B cell (primary cell): Measurements from ENCODE around the gene ARNT2. TPM values are rescaled to one million over a fixed set of nuclear protein-coding genes. Genes with fewer than 3 reads are reported as not detected.

Experiments used
- ATAC-seq: fragments of 200-7000 bp; cut with Tn5 transposase; one replicate; pipeline ENCODE4 v1.10.0; 2021; ENCODE audit warnings: low read depth, mild to moderate bottlenecking, moderate number of reproducible peaks, moderate library complexity
- CTCF ChIA-PET: fragments of 350-600 bp; sonication (Branson Sonifier 250); formaldehyde crosslinking; loops from one replicate; lab custom pipeline; 2021; ENCODE audit warnings: antibody characterized with exemption, inconsistent platforms; lab: Charles Lee
- POLR2A ChIA-PET: fragments of 350-600 bp; sonication (Branson Sonifier 250); formaldehyde crosslinking; loops from one replicate; lab custom pipeline; 2021; ENCODE audit warnings: antibody characterized with exemption; lab: Charles Lee
- DNase-seq: peaks from one replicate; pipeline ENCODE4 v3.0.0; 2013
- H2AFZ ChIP-seq: 2 replicates; pipeline ENCODE4 v1.6.1; 2012; ENCODE audit warnings: mild to moderate bottlenecking, low read depth, low read length; ENCODE audit not compliant: insufficient read depth, poor library complexity, severe bottlenecking
- H3K27ac ChIP-seq, 2 donors: 1 replicate in 1 of 2; 2 replicates in 1 of 2; pipeline ENCODE4 v1.5.1; 2012 to 2013; ENCODE audit warnings: low read length in 2 of 2, mild to moderate bottlenecking in 2 of 2, moderate library complexity in 1 of 2
- H3K27me3 ChIP-seq, 4 experiments: fragments of 200-600 bp in 1 of 4; sonication (generic) in 1 of 4; replicated peaks in 1 of 4; 1 replicate in 2 of 4; 2 replicates in 2 of 4; pipeline versions ENCODE4 v1.6.1 to v1.7.0; 2013 to 2016; ENCODE audit warnings: low read length in 3 of 4, mild to moderate bottlenecking in 2 of 4, mixed read lengths in 1 of 4, moderate library complexity in 1 of 4; ENCODE audit not compliant: insufficient read depth in 4 of 4, control insufficient read depth in 3 of 4; ENCODE audit errors: control extremely low read depth in 1 of 4
- H3K36me3 ChIP-seq, 2 experiments: replicated peaks in 1 of 2; 1 replicate in 1 of 2; 2 replicates in 1 of 2; pipeline versions ENCODE4 v1.6.1 to v1.7.1; 2013; ENCODE audit warnings: low read length in 1 of 2; ENCODE audit not compliant: insufficient read depth in 2 of 2, control insufficient read depth in 1 of 2; ENCODE audit errors: control extremely low read depth in 1 of 2, extremely low read depth in 1 of 2
- H3K4me1 ChIP-seq, 2 donors: fragments of 200-600 bp in 1 of 2; sonication (generic) in 1 of 2; 1 replicate in 1 of 2; 2 replicates in 1 of 2; pipeline versions ENCODE4 v1.5.1 to v1.6.1; 2013 to 2017; ENCODE audit warnings: low read length in 2 of 2; ENCODE audit not compliant: control insufficient read depth in 2 of 2, insufficient read depth in 2 of 2
- H3K4me2 ChIP-seq: replicated peaks from 2 replicates; pipeline ENCODE3; 2012; ENCODE audit warnings: mild to moderate bottlenecking, low read depth, low read length; ENCODE audit not compliant: poor library complexity, severe bottlenecking
- H3K4me3 ChIP-seq, 5 experiments: fragments of 200-600 bp in 1 of 5; sonication (generic) in 1 of 5; 1 replicate in 3 of 5; 2 replicates in 2 of 5; pipeline versions ENCODE4 v1.5.1 to v1.7.0; 2011 to 2016; ENCODE audit warnings: low read length in 4 of 5, mild to moderate bottlenecking in 4 of 5, low read depth in 2 of 5, control low read depth in 1 of 5, moderate library complexity in 1 of 5; ENCODE audit not compliant: insufficient read depth in 1 of 5; ENCODE audit errors: control extremely low read depth in 1 of 5, extremely low read depth in 1 of 5
- H3K79me2 ChIP-seq: fragments of 200-600 bp; sonication (generic); one replicate; pipeline ENCODE4 v1.6.0; 2016; ENCODE audit warnings: low read length; ENCODE audit not compliant: control insufficient read depth, insufficient read depth
- H3K9ac ChIP-seq: fragments of 200-600 bp; sonication (generic); 2 replicates; pipeline ENCODE4 v1.6.1; 2017; ENCODE audit warnings: mild to moderate bottlenecking, low read length, moderate library complexity
- H3K9me3 ChIP-seq, 3 donors: one replicate each; pipeline versions ENCODE4 v1.6.1 to v1.7.1; 2013; ENCODE audit warnings: low read length in 2 of 3; ENCODE audit not compliant: control insufficient read depth in 2 of 3, insufficient read depth in 1 of 3; ENCODE audit errors: control extremely low read depth in 1 of 3
- H4K20me1 ChIP-seq: 2 replicates; pipeline ENCODE4 v1.6.0; 2012; ENCODE audit warnings: mild to moderate bottlenecking, low read length; ENCODE audit not compliant: insufficient read depth, control insufficient read depth, poor library complexity, severe bottlenecking
- H3K27ac Mint-ChIP-seq: one replicate; pipeline ENCODE4 v1.8.0; 2021; ENCODE audit warnings: mixed read lengths
- H3K27me3 Mint-ChIP-seq: one replicate; pipeline ENCODE4 v1.8.0; 2021; ENCODE audit warnings: mixed read lengths
- H3K4me1 Mint-ChIP-seq: one replicate; pipeline ENCODE4 v1.8.0; 2021; ENCODE audit warnings: mixed read lengths
- H3K4me3 Mint-ChIP-seq: one replicate; pipeline ENCODE4 v1.8.0; 2021; ENCODE audit warnings: mixed read lengths
- H3K9me3 Mint-ChIP-seq: one replicate; pipeline ENCODE4 v1.8.0; 2022; ENCODE audit warnings: mixed read lengths; ENCODE audit not compliant: insufficient read depth
- EZH2 ChIP-seq: IDR thresholded peaks from 2 replicates; pipeline ENCODE4 v1.6.1; 2012; ENCODE audit warnings: borderline replicate concordance, low read depth, mild to moderate bottlenecking, moderate library complexity, low read length; ENCODE audit not compliant: insufficient read depth, poor library complexity, severe bottlenecking
- WGBS: methylation state at CpG from one replicate; pipeline ENCODE4 v1.1.5; 2013; ENCODE audit warnings: missing lambda C conversion rate; ENCODE audit not compliant: insufficient coverage; 5-methylcytosine and 5-hydroxymethylcytosine counted together
- intact Hi-C: fragments of 100-400 bp; cut with micrococcal nuclease; formaldehyde crosslinking; loops from one replicate; pipeline ENCODE4 v1.10.0; 2022
- polyA plus RNA-seq: library from polyadenylated mRNA; depleted of rRNA; stranded (reverse); fragments of >200 nt; gene quantifications from 2 replicates; pipeline ENCODE4 v1.2.3, GENCODE V29; 2012
- total RNA-seq, 2 donors: library from RNA; stranded (reverse); fragments of 120-200 nt in 1 of 2; gene quantifications; 1 replicate in 1 of 2; 2 replicates in 1 of 2; pipeline versions ENCODE4 v1.2.3 to v1.2.4, GENCODE V29; 2013 to 2022
- TF ChIP-seq, protein P1 (sequence below): fragments of 200-600 bp; IDR thresholded peaks from one replicate; pipeline ENCODE4 v1.8.0; 2022; ENCODE audit warnings: antibody characterized with exemption, mild to moderate bottlenecking

The ARNT2 gene
- total and polyA plus RNA-seq, 2 donors (not counting 1 experiment from before 2014, with no cell fraction given), result not detected

GRCh38 chr15:80457896-80458295 lies 53.7 kb downstream of the ARNT2 start:
- DNase-seq (no peak), ATAC-seq (no peak)
- Histone ChIP-seq H4K20me1 (no peaks in the 10 kb centered on the region), H2AFZ (no peak overlapping the region), H3K27ac (no peak overlapping the region), H3K36me3 (no peaks in the 10 kb centered on the region), H3K9ac (no peak overlapping the region), H3K4me1 (peaks cover 0 to 4% of the 10 kb centered on the region in 2 donors), H3K9me3 (no peaks in the 10 kb centered on the region), H3K4me3 (no peak overlapping the region), H3K27me3 (peaks cover 0 to 8% (median 4%) of the 10 kb centered on the region in 4 experiments), H3K4me2 (no peak overlapping the region), H3K79me2 (no peaks in the 10 kb centered on the region)
- Mint-ChIP-seq H3K27me3 (peaks cover 11% of the 10 kb centered on the region), H3K9me3 (no peaks in the 10 kb centered on the region), H3K4me3 (no peak overlapping the region), H3K27ac (no peak overlapping the region), H3K4me1 (peaks cover 4% of the 10 kb centered on the region)
- WGBS, result 50% methylated on average over 1 of the region's 3 CpGs
- TF ChIP-seq, protein P1, sequence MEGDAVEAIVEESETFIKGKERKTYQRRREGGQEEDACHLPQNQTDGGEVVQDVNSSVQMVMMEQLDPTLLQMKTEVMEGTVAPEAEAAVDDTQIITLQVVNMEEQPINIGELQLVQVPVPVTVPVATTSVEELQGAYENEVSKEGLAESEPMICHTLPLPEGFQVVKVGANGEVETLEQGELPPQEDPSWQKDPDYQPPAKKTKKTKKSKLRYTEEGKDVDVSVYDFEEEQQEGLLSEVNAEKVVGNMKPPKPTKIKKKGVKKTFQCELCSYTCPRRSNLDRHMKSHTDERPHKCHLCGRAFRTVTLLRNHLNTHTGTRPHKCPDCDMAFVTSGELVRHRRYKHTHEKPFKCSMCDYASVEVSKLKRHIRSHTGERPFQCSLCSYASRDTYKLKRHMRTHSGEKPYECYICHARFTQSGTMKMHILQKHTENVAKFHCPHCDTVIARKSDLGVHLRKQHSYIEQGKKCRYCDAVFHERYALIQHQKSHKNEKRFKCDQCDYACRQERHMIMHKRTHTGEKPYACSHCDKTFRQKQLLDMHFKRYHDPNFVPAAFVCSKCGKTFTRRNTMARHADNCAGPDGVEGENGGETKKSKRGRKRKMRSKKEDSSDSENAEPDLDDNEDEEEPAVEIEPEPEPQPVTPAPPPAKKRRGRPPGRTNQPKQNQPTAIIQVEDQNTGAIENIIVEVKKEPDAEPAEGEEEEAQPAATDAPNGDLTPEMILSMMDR, result no peak
- no peak for TF ChIP-seq EZH2
- CTCF ChIA-PET, result interaction anchor here (1.0 to 8.5 kb wide), 7 partner anchors 9 to 808 kb away, joined by 4 to 102 read pairs (median 16); no protein-coding TSS in a partner anchor
- intact Hi-C loops, result loop anchor here (5.0 to 10.0 kb wide), 2 partner anchors 399 to 647 kb away; no protein-coding TSS in a partner anchor
- POLR2A ChIA-PET, result no interaction called here

GRCh38 chr15:80458580-80458979 lies 54.4 kb downstream of the ARNT2 start:
- H3K9me3 Mint-ChIP-seq, result no peaks in the 10 kb centered on the region
- Histone ChIP-seq H3K79me2 (no peaks in the 10 kb centered on the region), H4K20me1 (no peaks in the 10 kb centered on the region), H3K4me3 (no peak overlapping the region), H3K4me2 (no peak overlapping the region), H3K9me3 (no peaks in the 10 kb centered on the region), H3K27me3 (peaks cover 0 to 8% (median 4%) of the 10 kb centered on the region in 4 experiments), H3K9ac (no peak overlapping the region), H2AFZ (no peak overlapping the region), H3K4me1 (peaks cover 0 to 4% of the 10 kb centered on the region in 2 donors), H3K27ac (no peak overlapping the region), H3K36me3 (no peaks in the 10 kb centered on the region)
- intact Hi-C loops, result loop anchor here (5.0 to 10.0 kb wide), 2 partner anchors 399 to 646 kb away; no protein-coding TSS in a partner anchor
- no peak overlapping the region for H3K4me3 Mint-ChIP-seq
- no CpG with 5 or more reads among the region's 2 CpGs for WGBS
- ATAC-seq, result no peak
- no peak for DNase-seq
- TF ChIP-seq, protein P1, result no peak
- TF ChIP-seq EZH2, result no peak
- POLR2A ChIA-PET, result no interaction called here
- peaks cover 4% of the 10 kb centered on the region for H3K4me1 Mint-ChIP-seq
- peaks cover 5% of the 10 kb centered on the region for H3K27me3 Mint-ChIP-seq
- no peak overlapping the region for H3K27ac Mint-ChIP-seq
- CTCF ChIA-PET, result interaction anchor here (1.0 to 8.5 kb wide), 2 partner anchors 17 to 510 kb away, joined by 4 to 102 read pairs; no protein-coding TSS in a partner anchor
